Neuronal stem cell (in vitro differentiated cells): ENCODE results near the gene SCOC.

ENCODE experiments used
- DNase-seq: peaks from one replicate; pipeline ENCODE4 v3.0.0-alpha.2; 2013; ENCODE audit warnings: low spot score
- H2AFZ ChIP-seq: one replicate; pipeline ENCODE4 v1.6.1; 2013; ENCODE audit warnings: mild to moderate bottlenecking, low read length, inconsistent platforms
- H2AK5ac ChIP-seq: 2 replicates; pipeline ENCODE4 v1.6.1; 2013; ENCODE audit warnings: low read depth, mild to moderate bottlenecking, inconsistent platforms, low read length, moderate library complexity, mixed read lengths
- H2BK120ac ChIP-seq: 2 replicates; pipeline ENCODE4 v1.6.1; 2013; ENCODE audit warnings: low read depth, mild to moderate bottlenecking, inconsistent platforms, low read length, moderate library complexity, mixed read lengths
- H2BK12ac ChIP-seq: one replicate; pipeline ENCODE4 v1.6.1; 2013; ENCODE audit warnings: low read length, inconsistent platforms
- H2BK15ac ChIP-seq: 2 replicates; pipeline ENCODE4 v1.6.1; 2013; ENCODE audit warnings: mild to moderate bottlenecking, low read length, inconsistent platforms, mixed read lengths
- H2BK5ac ChIP-seq: one replicate; pipeline ENCODE4 v1.6.1; 2013; ENCODE audit warnings: inconsistent platforms, mild to moderate bottlenecking, low read length, moderate library complexity
- H3K14ac ChIP-seq: one replicate; pipeline ENCODE4 v1.6.1; 2013; ENCODE audit warnings: low read length, inconsistent platforms
- H3K18ac ChIP-seq: 2 replicates; pipeline ENCODE4 v1.6.1; 2013; ENCODE audit warnings: low read length, inconsistent platforms
- H3K23ac ChIP-seq: 2 replicates; pipeline ENCODE4 v1.6.1; 2013; ENCODE audit warnings: low read depth, mild to moderate bottlenecking, mixed read lengths, low read length, inconsistent platforms; ENCODE audit not compliant: poor library complexity
- H3K27ac ChIP-seq: replicated peaks from 3 replicates; pipeline ENCODE4 v1.5.1; 2013; ENCODE audit warnings: low read length, inconsistent platforms
- H3K27me3 ChIP-seq, 3 experiments: 2 replicates each; pipeline ENCODE4 v1.6.1; 2013; ENCODE audit warnings: low read length in 3 of 3, mild to moderate bottlenecking in 2 of 3, inconsistent platforms in 1 of 3, low read depth in 1 of 3, mixed read lengths in 1 of 3, moderate library complexity in 1 of 3; ENCODE audit not compliant: control insufficient read depth in 3 of 3, insufficient read depth in 3 of 3
- H3K36me3 ChIP-seq, 2 donors: replicated peaks in 1 of 2; 2 replicates each; pipeline ENCODE4 v1.6.1; 2013; ENCODE audit warnings: low read length in 2 of 2; ENCODE audit not compliant: control insufficient read depth in 2 of 2, insufficient read depth in 2 of 2
- H3K4ac ChIP-seq: 2 replicates; pipeline ENCODE4 v1.6.1; 2013; ENCODE audit warnings: inconsistent platforms, mild to moderate bottlenecking, low read length, moderate library complexity
- H3K4me1 ChIP-seq, 2 donors: 1 replicate in 1 of 2; 2 replicates in 1 of 2; pipeline ENCODE4 v1.6.1; 2013; ENCODE audit warnings: low read length in 2 of 2, low read depth in 1 of 2; ENCODE audit not compliant: control insufficient read depth in 2 of 2, insufficient read depth in 1 of 2
- H3K4me2 ChIP-seq: one replicate; pipeline ENCODE4 v1.6.1; 2013; ENCODE audit warnings: mild to moderate bottlenecking, low read length, inconsistent platforms; ENCODE audit not compliant: insufficient read depth, poor library complexity, severe bottlenecking
- H3K4me3 ChIP-seq, 2 donors: 2 replicates each; pipeline ENCODE4 v1.5.1; 2013; ENCODE audit warnings: low read length in 2 of 2, mild to moderate bottlenecking in 2 of 2, inconsistent platforms in 1 of 2, moderate library complexity in 1 of 2
- H3K79me1 ChIP-seq: one replicate; pipeline ENCODE4 v1.6.1; 2013; ENCODE audit warnings: low read depth, mild to moderate bottlenecking, inconsistent platforms, low read length, moderate library complexity
- H3K9ac ChIP-seq: one replicate; pipeline ENCODE4 v1.6.1; 2013; ENCODE audit warnings: mild to moderate bottlenecking, low read depth, low read length, inconsistent platforms; ENCODE audit not compliant: poor library complexity
- H3K9me3 ChIP-seq, 2 donors: replicated peaks in 1 of 2; 2 replicates each; pipeline versions ENCODE3 to v1.6.1; 2013; ENCODE audit warnings: low read length in 2 of 2, mild to moderate bottlenecking in 2 of 2, inconsistent platforms in 1 of 2, low read depth in 1 of 2, mixed read lengths in 1 of 2, moderate library complexity in 1 of 2; ENCODE audit not compliant: control insufficient read depth in 2 of 2, insufficient read depth in 1 of 2
- H4K8ac ChIP-seq: one replicate; pipeline ENCODE4 v1.6.1; 2013; ENCODE audit warnings: low read depth, mild to moderate bottlenecking, inconsistent platforms, low read length, moderate library complexity
- H4K91ac ChIP-seq: one replicate; pipeline ENCODE4 v1.6.1; 2013; ENCODE audit warnings: low read length, low read depth, mild to moderate bottlenecking, inconsistent platforms; ENCODE audit not compliant: poor library complexity
- WGBS, 2 donors: extraction: QIAGEN DNeasy Blood & Tissue Kit; methylation state at CpG; one replicate each; pipeline ENCODE4 v1.1.7; 2013; ENCODE audit warnings: missing lambda C conversion rate in 2 of 2, mixed read lengths in 1 of 2; ENCODE audit not compliant: insufficient read length in 2 of 2, insufficient replicate concordance in 1 of 2; ENCODE audit errors: extremely low coverage in 2 of 2; 5-methylcytosine and 5-hydroxymethylcytosine counted together

The SCOC gene

GRCh38 chr4:140382732-140383131 is 9.3 kb downstream of the SCOC start:
- Histone ChIP-seq H3K4me3 (no peak overlapping the region), H2BK12ac (no peak overlapping the region), H3K4me2 (no peak overlapping the region), H4K91ac (no peak overlapping the region), H2BK5ac (no peak overlapping the region), H3K27me3 (no peaks in the 10 kb centered on the region), H3K14ac (no peak overlapping the region), H3K36me3 (peaks cover 0 to 53% of the 10 kb centered on the region in 2 donors), H3K27ac (no peak overlapping the region), H3K9ac (no peak overlapping the region), H2BK120ac (no peak overlapping the region), H3K79me1 (no peaks in the 10 kb centered on the region), H3K18ac (no peak overlapping the region), H4K8ac (no peak overlapping the region), H3K4ac (no peak overlapping the region), H2BK15ac (no peak overlapping the region), H3K9me3 (no peaks in the 10 kb centered on the region), H3K4me1 (peaks cover 0 to 2% of the 10 kb centered on the region in 2 donors), H2AK5ac (no peak overlapping the region), H2AFZ (no peak overlapping the region), H3K23ac (no peak overlapping the region)
- DNase-seq = no peak

GRCh38 chr4:140388015-140388414 is 14.6 kb downstream of the SCOC start:
- no peak overlapping the region for H2BK12ac ChIP-seq
- H4K91ac ChIP-seq = no peak overlapping the region
- H3K9me3 ChIP-seq = no peaks in the 10 kb centered on the region
- no peak overlapping the region for H3K18ac ChIP-seq
- no peak overlapping the region for H3K9ac ChIP-seq
- no CpG with 5 or more reads among the region's 1 CpG for WGBS, 2 donors
- no peak overlapping the region for H2BK15ac ChIP-seq
- no peak overlapping the region for H3K4me3 ChIP-seq
- H3K23ac ChIP-seq = no peak overlapping the region
- no peak overlapping the region for H3K14ac ChIP-seq
- H3K4ac ChIP-seq = no peak overlapping the region
- no peak overlapping the region for H4K8ac ChIP-seq
- H2AK5ac ChIP-seq = no peak overlapping the region
- H3K36me3 ChIP-seq = peaks cover 0 to 8% of the 10 kb centered on the region in 2 donors
- H2BK5ac ChIP-seq = no peak overlapping the region
- no peak overlapping the region for H3K4me2 ChIP-seq
- no peak overlapping the region for H2AFZ ChIP-seq
- no peak overlapping the region for H2BK120ac ChIP-seq
- no peak overlapping the region for H3K27ac ChIP-seq
- DNase-seq = no peak
- no peaks in the 10 kb centered on the region for H3K27me3 ChIP-seq
- no peaks in the 10 kb centered on the region for H3K79me1 ChIP-seq
- peaks cover 0 to 2% of the 10 kb centered on the region in 2 donors for H3K4me1 ChIP-seq

DNA sequence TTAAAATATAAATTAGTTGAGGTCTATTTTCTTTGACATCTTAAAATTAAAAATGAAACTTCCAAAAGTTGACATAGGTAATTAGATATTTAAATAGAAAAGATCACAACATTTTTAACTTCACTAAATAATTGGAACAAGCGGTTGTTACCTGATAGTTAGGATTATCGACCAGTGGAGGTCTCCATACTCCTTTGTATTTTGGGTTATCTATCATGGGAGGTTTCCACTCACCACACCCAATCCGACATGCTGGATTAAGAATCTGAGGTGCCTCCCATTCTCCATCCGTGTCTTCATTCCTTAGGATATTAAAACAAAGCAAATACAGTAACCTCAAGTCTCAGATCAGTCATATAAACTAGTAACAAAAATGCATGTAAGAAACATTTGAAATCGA is 22.2 kb downstream of the SCOC start:
- no peak overlapping the region for H2BK5ac ChIP-seq
- no peaks in the 10 kb centered on the region for H3K4me1 ChIP-seq
- no peaks in the 10 kb centered on the region for H3K79me1 ChIP-seq
- no peak overlapping the region for H4K8ac ChIP-seq
- no peaks in the 10 kb centered on the region for H3K27me3 ChIP-seq
- no peak overlapping the region for H3K4ac ChIP-seq
- H3K23ac ChIP-seq = no peak overlapping the region
- no peak for DNase-seq
- no peaks in the 10 kb centered on the region for H3K9me3 ChIP-seq
- no peak overlapping the region for H3K4me3 ChIP-seq
- H3K9ac ChIP-seq = no peak overlapping the region
- H2BK120ac ChIP-seq = no peak overlapping the region
- no peak overlapping the region for H4K91ac ChIP-seq
- no peak overlapping the region for H2AFZ ChIP-seq
- no peak overlapping the region for H3K27ac ChIP-seq
- H2BK15ac ChIP-seq = no peak overlapping the region
- H3K14ac ChIP-seq = no peak overlapping the region
- H2AK5ac ChIP-seq = no peak overlapping the region
- H3K18ac ChIP-seq = no peak overlapping the region
- H2BK12ac ChIP-seq = no peak overlapping the region
- H3K4me2 ChIP-seq = no peak overlapping the region
- peaks cover 0 to 5% of the 10 kb centered on the region in 2 donors for H3K36me3 ChIP-seq
- WGBS, 2 donors = no CpG with 5 or more reads among the region's 5 CpGs

GRCh38 chr4:140400111-140400510 is 26.7 kb downstream of the SCOC start:
- H2BK12ac ChIP-seq = no peak overlapping the region

More at GRCh38 chr4:140400111-140400510, 26.7 kb downstream of the SCOC start:
- DNase-seq = no peak
- Histone ChIP-seq H3K9ac (no peak overlapping the region), H3K14ac (no peak overlapping the region), H2AFZ (no peak overlapping the region), H4K91ac (no peak overlapping the region), H2BK120ac (no peak overlapping the region), H3K4ac (no peak overlapping the region), H3K23ac (no peak overlapping the region), H3K18ac (no peak overlapping the region), H3K27me3 (no peaks in the 10 kb centered on the region), H2BK15ac (no peak overlapping the region), H3K36me3 (peaks cover 0 to 5% of the 10 kb centered on the region in 2 donors), H2BK5ac (no peak overlapping the region), H3K79me1 (no peaks in the 10 kb centered on the region), H4K8ac (no peak overlapping the region), H3K27ac (no peak overlapping the region), H3K4me2 (no peak overlapping the region), H3K9me3 (no peaks in the 10 kb centered on the region), H3K4me3 (no peak overlapping the region), H3K4me1 (no peaks in the 10 kb centered on the region), H2AK5ac (no peak overlapping the region)
- WGBS, 2 donors = no CpG with 5 or more reads among the region's 2 CpGs
